ENCODE data around the gene TFIP11. TPM values are rescaled to one million over a fixed set of nuclear protein-coding genes. Genes with fewer than 3 reads are reported as not detected.

TFIP11 gene
- total RNA-seq, 1 donor from 2014 or later, result 23.1 TPM

DNA sequence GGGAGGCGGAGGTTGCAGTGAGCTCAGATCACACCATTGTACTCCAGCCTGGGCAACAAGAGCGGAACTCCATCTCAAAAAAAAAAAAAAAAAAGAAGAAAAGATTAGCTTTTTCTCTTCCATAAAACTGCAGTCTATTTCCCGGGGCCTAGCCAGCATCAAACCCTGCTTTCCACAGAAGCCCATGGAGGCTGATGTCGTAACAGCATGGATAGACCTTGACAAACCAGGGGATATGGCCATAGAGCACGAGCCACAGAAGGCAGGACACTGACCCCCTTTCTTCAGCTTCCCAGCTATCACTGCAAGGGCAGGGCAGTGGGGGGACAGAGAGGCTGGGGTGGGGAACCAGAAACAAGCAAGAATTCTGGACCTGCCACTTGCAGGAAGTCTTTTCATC is 50.2 kb downstream of the TFIP11 start:
- TF ChIP-seq POLR2A (IDR thresholded peaks at IDR 0.05), result no peak
- TF ChIP-seq, protein P1, sequence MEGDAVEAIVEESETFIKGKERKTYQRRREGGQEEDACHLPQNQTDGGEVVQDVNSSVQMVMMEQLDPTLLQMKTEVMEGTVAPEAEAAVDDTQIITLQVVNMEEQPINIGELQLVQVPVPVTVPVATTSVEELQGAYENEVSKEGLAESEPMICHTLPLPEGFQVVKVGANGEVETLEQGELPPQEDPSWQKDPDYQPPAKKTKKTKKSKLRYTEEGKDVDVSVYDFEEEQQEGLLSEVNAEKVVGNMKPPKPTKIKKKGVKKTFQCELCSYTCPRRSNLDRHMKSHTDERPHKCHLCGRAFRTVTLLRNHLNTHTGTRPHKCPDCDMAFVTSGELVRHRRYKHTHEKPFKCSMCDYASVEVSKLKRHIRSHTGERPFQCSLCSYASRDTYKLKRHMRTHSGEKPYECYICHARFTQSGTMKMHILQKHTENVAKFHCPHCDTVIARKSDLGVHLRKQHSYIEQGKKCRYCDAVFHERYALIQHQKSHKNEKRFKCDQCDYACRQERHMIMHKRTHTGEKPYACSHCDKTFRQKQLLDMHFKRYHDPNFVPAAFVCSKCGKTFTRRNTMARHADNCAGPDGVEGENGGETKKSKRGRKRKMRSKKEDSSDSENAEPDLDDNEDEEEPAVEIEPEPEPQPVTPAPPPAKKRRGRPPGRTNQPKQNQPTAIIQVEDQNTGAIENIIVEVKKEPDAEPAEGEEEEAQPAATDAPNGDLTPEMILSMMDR (IDR thresholded peaks at IDR 0.05), result no peak
- no peak for TF ChIP-seq POLR2AphosphoS5 (IDR thresholded peaks at IDR 0.05; ENCODE audit: insufficient read depth in 1 of 2, low read depth in 1 of 2)
- Histone ChIP-seq H3K27ac (no peak overlapping the region), H3K9me3 (no peaks in the 10 kb centered on the region), H3K27me3 (no peaks in the 10 kb centered on the region), H3K4me3 (no peak overlapping the region), H3K4me1 (no peaks in the 10 kb centered on the region), H3K36me3 (peaks cover 0 to 57% of the 10 kb centered on the region in 2 donors)
- intact Hi-C loops (cut with DNase I), result no loop called here
- DNase-seq (ENCODE audit: extremely low spot score in 2 of 2), result no peak

DNA sequence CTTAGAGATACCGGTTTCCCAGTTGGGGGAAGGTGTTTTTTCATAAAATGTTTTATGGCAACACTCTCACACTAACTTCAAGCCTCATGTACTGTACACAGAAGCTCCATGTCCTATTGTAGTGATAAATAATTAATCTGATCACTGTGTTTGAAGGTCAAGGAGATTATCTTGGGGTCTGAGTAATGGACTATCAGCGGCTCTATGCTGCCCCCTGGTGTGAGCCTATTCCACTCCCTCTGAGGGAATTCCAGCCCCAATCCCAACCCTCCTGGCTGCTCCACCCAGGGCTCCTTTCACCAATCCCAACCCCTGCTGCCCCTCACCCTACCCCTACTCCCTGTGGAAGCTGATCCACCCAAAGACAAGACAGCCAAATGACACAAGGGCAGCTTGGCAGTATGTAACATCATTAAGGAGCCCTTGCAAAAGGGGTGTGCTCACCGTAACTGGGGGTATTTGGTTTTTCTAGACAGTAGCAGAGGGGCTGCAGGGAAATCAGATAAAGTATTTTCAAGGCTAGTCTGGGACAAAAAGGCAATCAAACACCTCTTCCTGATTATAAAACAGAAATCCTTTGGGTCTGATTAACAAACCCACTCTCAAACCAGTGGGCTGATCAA is 51.0 kb downstream of the TFIP11 start:
- no peak for TF ChIP-seq POLR2A (IDR thresholded peaks at IDR 0.05)
- TF ChIP-seq, protein P1 (IDR thresholded peaks at IDR 0.05), result peak; percentile 17 to 64 (median 40)
- Histone ChIP-seq H3K4me3 (no peak overlapping the region), H3K9me3 (no peaks in the 10 kb centered on the region), H3K4me1 (no peaks in the 10 kb centered on the region), H3K27me3 (no peaks in the 10 kb centered on the region), H3K36me3 (peaks cover 0 to 57% of the 10 kb centered on the region in 2 donors), H3K27ac (no peak overlapping the region)
- DNase-seq (ENCODE audit: extremely low spot score in 2 of 2), result no peak
- intact Hi-C loops (cut with DNase I), result no loop called here

DNA sequence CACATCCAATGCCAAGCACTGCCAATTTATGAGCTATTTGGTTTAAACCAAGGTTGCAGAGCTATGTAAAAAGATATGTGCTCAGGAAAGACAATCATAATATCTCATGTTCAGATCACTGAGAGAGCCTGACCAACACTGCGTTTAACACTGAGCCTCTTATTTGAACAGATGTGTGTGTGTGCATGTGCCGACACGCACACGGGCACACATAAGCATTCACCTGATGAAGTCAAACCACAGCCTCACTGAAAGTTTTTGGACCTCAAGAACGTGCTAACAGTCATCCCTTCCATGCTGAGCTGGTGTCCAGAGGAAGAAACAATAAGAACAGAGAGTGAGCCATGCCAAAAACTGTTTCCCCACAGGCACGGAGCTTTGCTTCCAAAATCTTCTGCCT is 52.1 kb downstream of the TFIP11 start:
- no peak for DNase-seq (ENCODE audit: extremely low spot score in 2 of 2)
- TF ChIP-seq POLR2AphosphoS5 (IDR thresholded peaks at IDR 0.05; ENCODE audit: insufficient read depth in 1 of 2, low read depth in 1 of 2), result no peak
- TF ChIP-seq, protein P1 (IDR thresholded peaks at IDR 0.05), result no peak
- TF ChIP-seq POLR2A (IDR thresholded peaks at IDR 0.05), result no peak
- no peaks in the 10 kb centered on the region for H3K4me1 ChIP-seq
- no peaks in the 10 kb centered on the region for H3K27me3 ChIP-seq
- peaks cover 0 to 54% of the 10 kb centered on the region in 2 donors for H3K36me3 ChIP-seq
- H3K9me3 ChIP-seq, result no peaks in the 10 kb centered on the region
- no peak overlapping the region for H3K27ac ChIP-seq
- intact Hi-C loops (cut with DNase I), result no loop called here
- no peak overlapping the region for H3K4me3 ChIP-seq

DNA sequence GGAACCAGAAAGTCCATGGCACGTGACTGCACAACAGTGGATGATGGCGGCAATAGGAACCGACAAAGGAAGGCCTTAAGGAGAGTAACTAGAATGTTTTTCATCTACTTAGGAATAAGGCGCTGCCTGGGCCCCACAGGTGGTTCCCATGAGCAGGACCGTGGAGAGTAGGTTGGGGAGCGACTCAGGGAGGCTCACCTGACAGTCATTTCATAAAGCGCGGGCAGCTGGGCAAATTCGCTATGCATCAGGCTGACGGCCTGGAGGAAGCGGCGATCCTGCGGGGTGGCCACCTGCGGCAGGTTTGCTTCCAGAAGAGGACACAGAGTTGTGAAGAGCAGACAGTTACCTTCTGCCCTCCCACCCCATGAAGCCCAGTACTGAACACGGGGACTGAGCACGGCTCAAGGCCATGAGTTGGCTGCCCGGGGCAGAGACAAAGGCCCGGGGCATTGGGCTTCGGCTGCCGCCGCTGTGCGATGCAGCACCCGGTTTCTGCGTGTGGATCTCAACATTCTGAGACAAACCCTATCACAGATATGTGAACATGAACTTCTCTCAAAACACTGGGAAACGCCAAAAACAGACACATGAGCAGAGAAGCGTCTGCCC is 54.5 kb downstream of the TFIP11 start:
- Histone ChIP-seq H3K4me3 (no peak overlapping the region), H3K4me1 (no peaks in the 10 kb centered on the region), H3K36me3 (peaks cover 0 to 49% of the 10 kb centered on the region in 2 donors), H3K9me3 (no peaks in the 10 kb centered on the region), H3K27me3 (no peaks in the 10 kb centered on the region), H3K27ac (no peak overlapping the region)
- no peak for DNase-seq (ENCODE audit: extremely low spot score in 2 of 2)
- intact Hi-C loops (cut with DNase I), result no loop called here
- TF ChIP-seq POLR2A (IDR thresholded peaks at IDR 0.05) (no peak), POLR2AphosphoS5 (IDR thresholded peaks at IDR 0.05; ENCODE audit: insufficient read depth in 1 of 2, low read depth in 1 of 2) (no peak)
- TF ChIP-seq, protein P1 (IDR thresholded peaks at IDR 0.05), result no peak

DNA sequence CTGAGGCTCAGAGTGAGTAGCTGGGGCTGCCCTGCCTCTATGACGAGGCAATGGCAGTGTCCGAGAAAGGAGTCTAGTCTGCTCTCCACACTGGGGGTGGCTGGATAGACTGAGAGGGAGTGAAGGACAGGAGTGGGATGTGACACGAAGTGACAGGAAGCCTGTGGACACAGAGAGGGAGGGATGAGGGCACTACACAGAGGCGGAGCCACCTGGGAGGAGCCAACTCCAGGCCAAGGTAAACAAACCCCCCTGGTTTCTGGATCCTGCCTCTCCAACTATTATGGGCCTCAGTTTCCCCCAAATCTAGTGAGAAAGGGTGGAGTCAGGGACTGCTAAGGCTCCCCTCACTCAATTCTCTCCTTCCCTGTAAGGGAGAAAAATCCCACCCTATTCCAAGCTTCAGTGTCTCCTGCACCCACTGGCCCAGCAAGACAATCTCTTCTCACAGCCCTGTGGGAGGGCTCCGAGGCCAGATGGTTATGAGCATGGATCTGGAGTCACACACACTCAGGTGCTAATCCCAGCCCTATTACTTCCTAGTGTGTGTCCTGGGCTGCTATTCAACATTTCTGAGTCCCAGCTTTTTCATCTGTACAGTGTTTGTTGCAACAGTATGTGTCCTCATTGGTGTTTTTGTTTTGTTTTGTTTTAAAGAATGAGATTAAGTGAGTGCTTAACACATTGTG is 58.3 kb downstream of the TFIP11 start:
- no peak overlapping the region for H3K4me3 ChIP-seq
- H3K27ac ChIP-seq, result no peak overlapping the region
- no peaks in the 10 kb centered on the region for H3K27me3 ChIP-seq
- TF ChIP-seq POLR2A (IDR thresholded peaks at IDR 0.05) (no peak), POLR2AphosphoS5 (IDR thresholded peaks at IDR 0.05; ENCODE audit: insufficient read depth in 1 of 2, low read depth in 1 of 2) (no peak)
- TF ChIP-seq, protein P1 (IDR thresholded peaks at IDR 0.05), result no peak
- H3K36me3 ChIP-seq, result peaks cover 0 to 64% of the 10 kb centered on the region in 2 donors
- no peaks in the 10 kb centered on the region for H3K4me1 ChIP-seq
- H3K9me3 ChIP-seq, result no peaks in the 10 kb centered on the region
- no peak for DNase-seq (ENCODE audit: extremely low spot score in 2 of 2)
- intact Hi-C loops (cut with DNase I), result no loop called here

Measured in vagina (tissue), 2 donors.